Stimulated activated CD8-positive, alpha-beta memory T cell treated with anti-CD3 and anti-CD28 coated beads, Interleukin-4, amount 100 ng/mL, for 24 hours (primary cell): ENCODE results near the gene ANKH.

ENCODE experiments used
- DNase-seq: peaks from one replicate; pipeline ENCODE4 v3.0.0-alpha.2; 2020; ENCODE audit warnings: low read depth

The ANKH gene

DNA sequence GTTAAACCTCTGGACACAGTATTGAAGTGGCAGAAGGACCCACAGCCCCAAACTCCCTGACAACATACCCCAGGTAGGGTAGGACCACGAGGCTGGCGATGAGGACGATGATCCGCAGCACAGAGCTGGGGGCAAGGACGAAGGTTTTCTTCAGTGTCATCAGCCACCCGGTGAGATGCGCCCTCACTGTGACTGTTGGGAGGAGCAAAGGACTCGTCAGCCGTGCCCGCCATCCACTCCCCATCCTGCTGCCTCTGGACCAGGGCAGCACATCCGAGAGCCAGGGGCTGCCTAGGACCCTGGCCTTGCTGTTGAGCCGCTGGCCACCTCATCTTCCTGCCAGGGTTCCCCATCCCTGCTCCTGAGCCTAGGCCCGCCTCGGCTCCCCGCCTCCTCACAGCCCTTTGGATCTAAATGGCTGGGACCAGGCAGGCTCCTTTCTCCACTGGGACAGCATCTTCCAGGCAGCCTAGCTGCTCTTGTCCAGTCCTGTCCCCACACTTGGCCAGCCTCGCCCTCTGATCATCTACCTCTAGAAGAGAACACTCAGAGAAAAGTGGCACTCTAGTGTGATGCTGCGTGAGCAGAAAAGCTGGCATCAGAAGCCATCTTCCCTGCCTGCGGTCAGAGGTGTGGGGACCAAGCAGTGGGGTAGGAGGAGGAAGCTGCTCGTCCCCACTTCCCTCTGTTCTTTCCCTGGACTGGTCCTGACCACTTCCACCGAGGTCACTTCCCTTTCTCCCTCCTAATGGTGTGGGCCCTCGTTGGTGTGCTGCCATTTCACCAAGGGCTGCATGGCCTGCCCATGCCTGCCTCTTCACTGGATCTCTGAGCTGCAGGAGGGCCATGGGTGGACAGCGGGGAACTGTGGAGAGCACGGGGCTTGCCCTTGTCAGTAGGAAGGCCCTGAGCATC is 157.8 kb downstream of the ANKH start:
- DNase-seq: no peak

DNA sequence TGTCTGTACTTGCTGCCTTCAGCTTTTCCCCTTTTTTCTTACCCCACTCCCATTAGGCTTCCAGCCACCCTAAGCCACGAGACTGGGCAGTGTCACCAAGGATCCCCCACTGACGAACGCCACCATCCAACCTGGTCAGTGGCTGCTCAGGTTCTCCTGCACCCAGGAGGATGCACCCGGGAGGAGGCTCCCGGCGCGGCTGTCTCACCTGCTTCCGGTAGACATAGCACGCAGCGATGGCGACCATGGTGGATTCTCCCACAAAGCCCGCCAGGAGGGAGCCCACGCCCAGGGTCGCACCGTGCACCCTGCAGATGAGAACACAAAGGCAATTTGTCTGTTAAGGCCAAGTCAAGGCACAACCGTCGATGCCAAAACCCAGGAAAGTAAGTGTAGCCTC is 158.9 kb downstream of the ANKH start:
- DNase-seq: no peak

GRCh38 chr5:14712131-14712530 is 159.4 kb downstream of the ANKH start:
- DNase-seq: no peak

- DNase-seq: no peak
Measured at GRCh38 chr5:14710313-14710994, 161.1 kb downstream of the ANKH start.

GRCh38 chr5:14708551-14708950 is 163.0 kb downstream of the ANKH start:
- DNase-seq: no peak

GRCh38 chr5:14707811-14708390 is 163.7 kb downstream of the ANKH start:
- no peak for DNase-seq

GRCh38 chr5:14706615-14707021 is 165.0 kb downstream of the ANKH start:
- DNase-seq: no peak

- no peak for DNase-seq
Measured at GRCh38 chr5:14705556-14705955, 166.0 kb downstream of the ANKH start.

DNA sequence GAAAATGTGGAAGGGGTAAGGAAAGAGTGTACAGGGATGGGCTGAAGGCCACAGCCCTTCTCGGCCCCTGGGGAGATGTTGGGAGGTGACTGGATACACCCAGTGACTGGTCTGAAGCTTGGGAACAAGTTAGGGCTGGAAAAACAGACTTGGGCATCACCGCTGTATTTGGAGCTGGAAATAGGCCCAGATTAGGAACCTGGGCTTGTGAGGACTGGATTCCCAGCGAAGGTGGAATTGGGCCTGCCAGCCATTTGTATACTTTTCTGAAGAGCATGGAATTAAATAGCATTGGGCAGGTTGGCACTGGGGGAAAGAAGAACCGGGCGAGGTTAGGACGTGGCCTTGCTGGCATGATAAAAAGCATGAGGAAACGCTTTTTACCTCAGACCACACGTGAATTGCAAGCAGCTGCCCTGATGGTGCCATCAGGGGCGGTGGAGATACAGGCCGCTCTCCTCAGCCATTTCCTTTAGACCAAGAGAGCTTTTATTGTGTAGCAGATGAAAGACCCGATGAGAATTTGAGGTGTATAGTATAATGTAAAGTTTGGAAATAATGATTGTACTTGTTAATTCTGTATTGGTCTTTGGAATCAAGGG is 169.2 kb downstream of the ANKH start:
- no peak for DNase-seq

DNA sequence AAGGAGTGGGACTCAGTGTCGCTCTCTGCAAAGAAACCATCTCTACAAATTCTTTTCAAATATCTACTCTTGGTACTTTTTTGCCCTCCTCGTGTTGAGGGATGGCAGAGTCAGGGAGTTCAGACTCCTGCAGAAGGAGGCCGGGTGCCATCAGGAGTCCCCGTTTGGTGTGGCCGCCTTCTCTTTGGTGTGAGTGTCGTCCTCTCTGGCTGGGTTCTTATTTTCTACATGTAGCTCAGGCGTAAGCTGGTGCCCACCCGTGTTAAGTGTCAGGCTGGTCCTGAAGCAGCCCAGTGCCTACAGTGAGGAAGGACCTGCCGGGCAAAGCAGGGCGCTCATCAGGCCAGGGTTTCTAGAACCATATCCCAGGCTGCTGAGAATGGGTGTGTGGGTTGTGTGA is 170.0 kb downstream of the ANKH start:
- no peak for DNase-seq

GRCh38 chr5:14700478-14701436 is 170.8 kb downstream of the ANKH start:
- DNase-seq: no peak

DNA sequence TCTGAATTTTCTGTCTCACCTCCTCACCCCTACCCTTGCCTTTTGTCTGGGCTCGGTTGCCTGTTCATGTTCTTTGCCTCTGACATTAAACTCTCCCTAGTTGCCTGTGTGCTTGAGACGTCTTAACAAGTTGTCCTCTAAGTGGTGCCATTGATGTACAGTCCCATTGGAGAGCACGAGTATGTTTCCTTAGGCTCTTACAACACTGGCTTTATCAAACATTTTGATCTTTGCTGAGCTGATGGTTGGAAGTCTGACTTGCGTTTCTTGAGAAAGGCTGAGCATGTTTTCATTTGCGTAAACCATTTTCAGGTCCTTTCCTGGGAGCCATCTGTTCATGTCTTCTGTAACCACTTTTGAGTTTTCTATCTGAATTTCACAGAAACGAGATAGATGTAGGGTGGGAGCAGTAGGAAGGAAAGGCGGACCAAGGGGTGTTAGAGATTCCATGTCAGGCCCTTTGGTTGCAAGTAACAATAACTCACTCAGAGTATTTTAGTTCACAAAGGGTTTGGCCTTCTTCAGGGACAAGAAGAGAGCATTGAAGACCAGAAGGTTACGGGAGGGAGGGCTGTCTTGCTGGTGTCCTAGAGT is 171.7 kb downstream of the ANKH start:
- DNase-seq: no peak

GRCh38 chr5:14699159-14699558 is 172.4 kb downstream of the ANKH start:
- DNase-seq: no peak

- no peak for DNase-seq
Measured at GRCh38 chr5:14698495-14698894, 173.1 kb downstream of the ANKH start.

DNA sequence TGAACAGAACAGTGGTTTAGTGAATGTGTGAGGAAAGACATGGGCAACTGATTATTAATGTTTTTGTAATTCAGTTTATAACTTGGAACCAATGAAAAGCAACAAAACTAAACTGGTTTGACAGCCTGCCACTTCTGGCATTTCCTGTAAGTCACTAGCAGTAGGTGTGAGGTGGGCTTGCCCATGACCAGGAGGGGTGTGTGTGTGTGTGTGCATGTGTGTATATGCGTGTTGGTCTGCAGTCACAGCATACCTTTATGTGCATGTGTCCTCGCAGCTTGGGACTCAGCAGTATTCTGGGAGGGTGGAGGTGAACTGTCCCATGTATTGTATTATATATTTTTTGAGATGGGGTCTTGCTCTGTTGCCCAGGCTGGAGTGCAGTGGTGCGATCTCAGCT is 174.7 kb downstream of the ANKH start:
- DNase-seq: no peak

GRCh38 chr5:14696057-14696456 is 175.5 kb downstream of the ANKH start:
- no peak for DNase-seq

DNA sequence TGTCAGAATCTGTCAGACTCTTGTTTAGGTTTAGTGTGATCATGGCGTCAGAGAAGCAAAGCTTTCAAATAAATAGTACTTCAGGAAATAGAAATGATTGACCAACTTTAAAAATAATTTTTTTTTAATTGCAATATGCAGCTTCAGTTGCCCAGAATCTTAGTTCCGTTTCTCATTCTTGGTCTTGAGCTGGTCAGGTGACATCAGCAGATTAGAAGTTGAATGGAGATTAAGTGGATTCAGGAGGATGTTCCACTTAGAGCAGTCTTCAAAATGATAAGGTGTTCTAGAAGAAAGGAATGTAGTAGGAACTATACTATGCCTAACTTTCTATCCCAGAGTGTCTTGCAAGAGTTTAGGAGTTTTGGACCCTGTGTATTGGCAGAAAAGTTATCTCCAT is 176.4 kb downstream of the ANKH start:
- DNase-seq: no peak

GRCh38 chr5:14693070-14693469 is 178.5 kb downstream of the ANKH start:
- DNase-seq: no peak

GRCh38 chr5:14687023-14687665 is 184.4 kb downstream of the ANKH start:
- no peak for DNase-seq

DNA sequence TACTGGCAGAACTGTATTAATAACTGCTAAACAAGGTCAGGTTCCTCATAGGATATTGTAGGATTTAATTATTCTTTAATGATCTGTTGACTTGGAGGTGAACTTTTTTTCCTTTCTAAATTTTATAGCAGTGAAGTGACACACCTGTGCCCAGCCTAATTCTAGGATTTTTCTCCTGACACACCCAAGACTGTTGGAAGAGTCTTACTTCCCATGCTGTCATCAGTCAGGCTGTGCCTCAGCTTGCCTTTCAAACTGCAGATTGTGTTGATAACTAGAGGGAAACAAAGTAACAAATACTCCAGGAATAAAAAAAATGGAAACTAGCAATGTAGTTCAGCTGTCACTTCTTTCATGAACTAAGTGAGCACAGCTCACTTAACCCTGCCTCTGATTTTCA is 185.1 kb downstream of the ANKH start:
- DNase-seq: no peak

DNA sequence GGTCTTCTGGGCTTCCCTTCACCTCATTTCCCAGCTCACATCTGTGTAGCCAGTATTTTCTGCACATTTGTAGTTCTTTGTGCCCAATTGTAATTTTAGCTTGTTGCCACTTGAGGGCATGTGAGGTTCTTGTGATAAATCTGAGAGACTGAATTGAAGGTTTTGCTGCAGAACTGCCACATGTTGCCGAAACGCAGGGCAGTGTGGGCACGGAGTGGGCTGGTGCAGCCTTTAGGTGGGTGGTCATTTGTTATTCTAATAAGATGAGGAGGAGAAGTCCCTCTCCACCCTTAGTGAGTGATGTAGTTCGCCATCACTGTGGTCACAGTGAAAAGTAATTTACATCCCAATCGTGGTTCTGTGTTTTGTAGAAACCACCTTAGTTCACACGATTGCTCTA is 185.8 kb downstream of the ANKH start:
- DNase-seq: no peak
